Fibroblast of skin of left quadriceps (primary cell): ENCODE measurements around the gene IL3RA.
"Not testable (repeated sequence)": the region's sequence is repeated elsewhere in the genome, so short reads cannot be mapped to it uniquely, and the experiment has no call there.

Experiments
- DNase-seq, 2 experiments: peaks; one replicate each; pipeline ENCODE4 v3.0.0-alpha.2; 2013; ENCODE audit warnings: low read depth in 2 of 2

The IL3RA gene

DNA sequence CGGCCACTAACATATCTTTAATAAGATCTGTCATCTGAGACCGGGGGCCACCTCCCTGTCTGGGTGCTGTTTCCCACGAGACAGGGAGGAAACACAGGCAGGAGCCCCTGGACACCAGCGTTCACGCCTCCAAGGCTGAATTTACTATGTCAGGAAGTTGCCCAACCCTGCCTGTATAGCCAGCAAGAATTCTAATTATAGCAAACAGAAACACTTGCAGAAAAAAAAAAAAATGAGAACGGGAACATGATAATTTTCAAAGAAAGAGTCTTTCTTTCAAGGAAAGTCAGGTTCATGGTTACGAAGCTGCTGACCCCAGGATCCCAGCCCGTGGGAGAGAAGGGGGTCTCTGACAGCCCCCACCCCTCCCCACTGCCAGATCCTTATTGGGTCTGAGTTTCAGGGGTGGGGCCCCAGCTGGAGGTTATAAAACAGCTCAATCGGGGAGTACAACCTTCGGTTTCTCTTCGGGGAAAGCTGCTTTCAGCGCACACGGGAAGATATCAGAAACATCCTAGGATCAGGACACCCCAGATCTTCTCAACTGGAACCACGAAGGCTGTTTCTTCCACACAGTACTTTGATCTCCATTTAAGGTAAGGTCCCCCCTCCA is at the start of gene IL3RA:
Gene IL3RA, plus strand, starts transcription at position 455 of the 613 bp plus-strand sequence. CDS start 4,981 bp downstream, outside the sequence.
- no peak for DNase-seq

DNA sequence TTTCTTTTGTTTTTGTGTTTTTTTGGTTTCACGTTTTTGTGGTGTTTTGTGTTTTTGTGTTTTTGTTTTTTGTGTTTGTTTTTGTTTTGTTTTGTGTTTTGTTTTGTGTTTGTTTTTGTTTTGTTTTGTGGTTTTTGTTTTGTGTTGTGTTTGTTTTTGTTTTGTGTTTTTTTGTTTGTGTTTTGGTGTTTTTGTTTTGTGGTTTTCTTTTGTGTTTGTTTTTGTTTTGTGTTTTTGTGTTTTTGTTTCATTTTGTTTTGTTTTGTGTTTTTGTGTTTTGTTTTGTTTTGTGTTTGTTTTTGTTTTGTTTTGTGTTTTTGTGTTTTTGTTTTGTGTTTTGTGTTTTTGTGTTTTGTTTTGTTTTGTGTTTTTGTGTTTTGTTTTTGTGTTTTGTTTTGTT is 47.0 kb upstream of the IL3RA start:
- no peak for DNase-seq

DNA sequence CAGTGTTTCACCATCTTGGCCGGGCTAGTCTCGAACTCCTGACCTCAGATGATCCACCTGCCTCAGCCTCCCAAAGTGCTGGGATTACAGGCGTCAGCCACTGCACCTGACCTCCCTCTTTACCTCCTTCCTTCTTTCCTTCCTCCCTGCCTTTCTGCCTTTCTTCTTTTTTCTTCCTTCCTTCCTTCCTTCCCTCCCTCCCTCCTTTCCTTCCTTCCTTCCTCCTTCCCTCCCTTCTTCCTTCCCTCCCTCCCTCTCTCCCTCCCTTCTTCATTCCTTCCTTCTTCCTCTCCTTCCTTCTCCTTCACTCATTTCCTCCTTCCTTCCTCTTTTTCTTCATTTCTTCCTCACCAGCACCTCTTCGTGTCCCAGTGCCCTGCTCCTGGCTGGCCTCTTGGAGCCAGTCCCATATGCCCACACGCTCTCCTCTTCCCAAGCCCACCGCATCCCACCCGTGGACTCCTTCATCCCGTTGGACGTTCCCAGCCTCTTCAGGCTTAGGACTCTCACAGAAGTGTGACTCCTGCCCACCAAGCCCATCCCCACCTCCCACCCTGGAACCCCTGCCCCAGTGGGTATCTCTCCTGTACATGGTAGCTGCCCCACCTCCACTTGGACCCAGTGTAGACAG is 45.4 kb upstream of the IL3RA start:
- no peak for DNase-seq

DNA sequence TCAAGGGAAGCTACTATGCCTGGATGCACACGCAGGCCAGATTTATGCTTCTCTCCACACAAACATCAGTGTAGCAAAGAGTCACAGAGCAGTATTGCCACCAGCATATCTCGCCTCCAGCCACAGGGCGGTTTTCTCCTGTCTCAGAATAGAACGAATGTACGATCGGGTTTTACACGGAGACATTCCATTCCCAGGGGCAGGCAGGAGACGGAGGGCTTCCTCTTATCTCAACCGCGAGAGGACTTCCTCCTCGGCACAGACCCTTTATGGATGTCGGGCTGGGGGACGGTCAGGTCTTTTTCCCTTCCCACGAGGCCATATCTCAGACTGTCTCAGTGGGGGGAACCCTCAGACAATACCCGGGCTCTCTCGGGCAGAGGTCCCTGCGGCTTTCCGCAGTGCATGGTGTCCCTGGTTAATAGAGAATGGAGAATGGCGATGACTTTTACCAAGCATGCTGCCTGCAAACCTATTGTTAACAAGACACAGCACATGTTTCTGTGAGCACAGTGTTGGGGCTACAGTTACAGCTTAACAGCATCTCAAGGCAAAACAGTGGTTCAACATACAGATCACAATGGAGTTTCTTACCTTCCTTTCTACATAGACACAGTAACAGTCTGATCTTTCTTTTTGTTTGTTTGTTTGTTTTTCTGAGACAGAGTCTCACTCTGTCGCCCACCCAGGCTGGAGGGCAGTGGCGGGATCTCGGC is 43.9 kb upstream of the IL3RA start:
- no peak for DNase-seq

DNA sequence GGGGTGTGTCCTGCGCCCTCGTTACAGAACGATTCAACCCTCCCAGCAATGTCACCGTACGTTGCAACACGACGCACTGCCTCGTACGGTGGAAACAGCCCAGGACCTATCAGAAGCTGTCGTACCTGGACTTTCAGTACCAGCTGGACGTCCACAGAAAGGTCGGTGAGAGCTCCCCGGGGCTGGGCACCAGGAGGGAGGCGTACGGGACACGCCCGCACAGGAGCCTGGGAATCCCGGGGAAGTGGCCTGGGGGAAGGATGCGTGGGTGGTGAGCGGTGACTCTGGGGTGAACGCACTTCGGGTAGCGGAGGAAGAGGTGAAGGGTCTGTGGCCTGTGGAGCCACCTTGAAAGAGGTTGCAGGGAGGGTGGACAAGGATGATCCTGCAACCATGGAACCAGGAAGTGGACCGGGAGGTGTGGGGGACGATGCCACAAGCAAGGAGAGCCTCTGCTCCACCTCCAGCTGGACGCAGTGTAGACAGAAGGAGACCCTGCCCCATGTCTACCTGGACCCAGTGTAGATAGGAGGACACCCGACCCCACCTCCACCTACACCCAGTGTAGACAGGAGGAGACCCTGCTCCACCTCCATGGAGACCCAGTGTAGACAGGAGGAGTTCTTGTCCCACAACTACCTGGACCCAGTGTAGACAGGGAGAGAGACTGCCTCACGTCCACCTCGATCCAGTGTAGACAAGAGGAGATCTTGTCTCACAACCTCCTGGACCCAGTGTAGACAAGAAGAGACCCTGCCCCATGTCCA is 42.1 kb upstream of the IL3RA start:
- no peak for DNase-seq

DNA sequence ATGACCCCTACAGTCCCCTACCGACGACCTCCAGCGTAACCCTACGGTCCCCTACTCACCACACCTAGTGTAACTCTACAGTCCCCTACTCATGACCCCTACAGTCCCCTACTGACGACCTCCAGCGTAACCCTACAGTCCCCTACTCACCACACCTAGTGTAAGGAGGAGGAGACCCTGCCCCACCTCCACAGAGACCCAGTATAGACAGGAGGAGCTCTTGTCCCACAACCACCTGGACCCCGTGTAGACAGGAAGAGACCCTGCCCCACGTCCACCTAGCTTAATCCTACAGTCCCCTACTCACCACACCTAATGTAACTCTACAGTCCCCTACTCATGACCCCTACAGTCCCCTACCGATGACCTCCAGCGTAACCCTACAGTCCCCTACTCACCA is 41.0 kb upstream of the IL3RA start:
- DNase-seq, result no peak

DNA sequence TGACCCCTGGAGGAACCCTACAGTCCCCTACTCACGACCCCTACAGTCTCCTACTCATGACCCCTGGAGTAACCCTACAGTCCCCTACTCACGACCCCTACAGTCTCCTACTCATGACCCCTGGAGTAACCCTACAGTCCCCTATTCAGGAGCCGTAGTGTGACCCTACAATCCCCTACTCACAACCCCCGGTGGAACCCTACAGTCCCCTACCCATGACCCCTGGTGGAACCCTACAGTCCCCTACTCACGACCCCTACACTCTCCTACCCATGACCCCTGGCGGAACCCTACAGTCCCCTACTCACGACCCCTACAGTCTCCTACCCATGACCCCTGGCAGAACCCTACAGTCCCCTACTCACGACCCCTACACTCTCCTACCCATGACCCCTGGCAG is 39.0 kb upstream of the IL3RA start:
- not testable (repeated sequence) for DNase-seq

DNA sequence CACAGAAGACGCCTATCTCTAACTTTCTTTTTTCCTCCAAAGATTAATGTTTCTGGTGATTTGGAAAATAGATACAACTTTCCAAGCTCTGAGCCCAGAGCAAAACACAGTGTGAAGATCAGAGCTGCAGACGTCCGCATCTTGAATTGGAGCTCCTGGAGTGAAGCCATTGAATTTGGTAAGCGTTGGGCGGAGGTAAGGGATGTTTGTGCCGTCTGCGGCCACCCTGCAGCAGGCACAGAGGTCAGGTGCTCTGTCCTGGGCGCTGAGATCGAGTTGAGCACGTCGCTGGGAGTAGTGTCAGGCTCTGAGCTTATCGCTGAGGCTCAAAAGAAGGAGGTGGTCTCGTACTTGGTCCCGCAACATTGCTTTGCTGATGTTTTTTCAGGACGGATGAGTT is 36.1 kb upstream of the IL3RA start:
- DNase-seq, result no peak

DNA sequence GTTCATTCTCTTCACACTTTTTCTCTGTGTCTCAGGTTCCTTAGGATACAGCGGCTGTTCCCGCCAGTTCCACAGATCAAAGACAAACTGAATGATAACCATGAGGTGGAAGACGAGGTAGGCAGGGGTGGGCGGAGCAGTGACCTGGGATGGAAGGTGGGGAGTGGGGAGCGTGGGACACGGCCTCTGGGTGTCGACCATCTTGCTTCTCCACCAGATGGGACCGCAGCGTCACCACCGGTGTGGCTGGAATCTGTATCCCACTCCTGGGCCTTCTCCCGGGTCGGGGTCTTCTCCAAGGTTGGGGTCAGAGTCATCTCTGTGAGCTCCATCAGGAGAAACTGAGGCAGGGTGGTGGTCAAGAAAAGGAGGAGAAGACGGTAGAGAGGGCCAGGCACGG is 31.2 kb upstream of the IL3RA start:
- DNase-seq, result no peak

DNA sequence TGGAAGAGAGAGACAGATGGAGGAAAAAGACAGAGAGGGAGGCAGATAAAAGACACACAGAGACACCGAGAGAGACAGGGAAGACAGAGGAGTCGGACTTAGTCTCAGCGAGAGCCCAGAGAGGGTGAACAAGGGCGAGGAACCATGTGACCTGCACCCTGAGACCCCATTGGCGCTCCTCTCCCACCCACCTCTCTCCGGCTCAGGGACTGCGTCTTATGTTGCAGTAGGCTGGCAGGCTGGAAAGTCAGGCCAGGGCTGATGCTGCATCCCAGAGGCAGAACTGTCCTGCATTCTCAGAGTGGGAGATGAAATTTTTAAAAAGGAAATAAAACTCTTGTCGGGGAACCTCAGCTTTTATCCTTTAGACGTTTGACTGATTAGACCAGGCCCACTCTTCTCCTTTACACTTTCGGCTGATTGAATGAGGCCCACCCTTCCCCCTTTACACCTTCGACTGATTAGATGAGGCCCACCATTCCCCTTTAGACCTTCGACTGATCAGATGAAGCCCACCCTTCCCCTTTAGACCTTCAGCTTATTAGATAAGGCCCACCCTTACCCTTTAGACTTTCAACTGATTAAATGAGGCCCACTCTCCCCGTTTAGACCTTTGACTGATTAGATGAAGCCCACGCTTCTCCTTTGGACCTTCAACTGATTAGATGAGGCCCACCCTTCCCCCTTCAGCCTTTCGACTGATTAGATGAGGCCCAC is 29.5 kb upstream of the IL3RA start:
- DNase-seq, result no peak

DNA sequence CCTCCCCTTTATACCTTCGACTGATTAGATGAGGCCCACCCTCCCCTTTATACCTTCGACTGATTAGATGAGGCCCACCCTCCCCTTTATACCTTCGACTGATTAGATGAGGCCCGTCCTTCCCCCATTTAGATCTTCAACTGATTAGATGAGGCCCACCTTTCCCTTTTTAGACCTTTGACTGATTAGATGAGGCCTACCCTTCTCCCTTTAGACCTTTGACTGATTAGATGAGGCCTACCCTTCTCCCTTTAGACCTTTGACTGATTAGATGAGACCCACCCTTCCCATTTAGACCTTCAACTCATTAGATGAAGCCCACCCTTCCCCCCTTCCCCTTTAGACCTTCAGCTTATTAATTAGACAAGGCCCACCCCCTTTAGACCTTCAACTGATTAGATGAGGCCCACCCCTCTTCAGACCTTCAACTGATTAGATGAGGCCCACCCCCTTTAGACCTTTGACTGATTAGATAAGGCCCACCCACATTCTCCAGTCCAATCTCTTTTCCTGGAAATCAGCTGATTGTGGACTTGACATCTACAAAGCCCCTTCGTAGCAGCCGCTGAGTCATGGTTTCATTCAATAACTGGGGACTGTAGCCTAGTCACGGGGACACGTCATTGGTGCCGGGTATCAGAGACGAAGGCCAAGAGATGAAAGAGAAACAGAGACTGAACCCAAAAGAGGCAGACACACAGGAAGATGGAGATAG is 28.8 kb upstream of the IL3RA start:
- DNase-seq, result no peak

DNA sequence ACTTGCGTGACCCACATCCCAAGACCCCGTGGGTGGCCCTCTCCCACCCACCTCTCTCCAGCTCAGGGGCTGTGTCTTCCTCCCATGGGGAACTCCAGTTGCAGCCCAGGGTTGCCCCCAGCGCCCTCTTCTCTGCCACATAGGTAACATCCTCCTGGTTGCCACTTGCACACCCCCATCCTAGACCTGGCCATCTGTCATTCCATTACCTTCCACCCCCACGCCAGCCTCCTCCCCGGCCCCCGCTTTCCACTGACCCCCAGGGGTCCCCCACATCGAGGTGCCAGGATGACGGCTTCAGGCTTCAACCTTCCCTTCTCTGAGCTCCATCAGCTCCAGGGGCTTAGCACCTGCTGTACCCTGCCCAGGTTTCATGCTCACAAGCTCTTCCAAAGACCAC is 28.1 kb upstream of the IL3RA start:
- DNase-seq, result no peak

DNA sequence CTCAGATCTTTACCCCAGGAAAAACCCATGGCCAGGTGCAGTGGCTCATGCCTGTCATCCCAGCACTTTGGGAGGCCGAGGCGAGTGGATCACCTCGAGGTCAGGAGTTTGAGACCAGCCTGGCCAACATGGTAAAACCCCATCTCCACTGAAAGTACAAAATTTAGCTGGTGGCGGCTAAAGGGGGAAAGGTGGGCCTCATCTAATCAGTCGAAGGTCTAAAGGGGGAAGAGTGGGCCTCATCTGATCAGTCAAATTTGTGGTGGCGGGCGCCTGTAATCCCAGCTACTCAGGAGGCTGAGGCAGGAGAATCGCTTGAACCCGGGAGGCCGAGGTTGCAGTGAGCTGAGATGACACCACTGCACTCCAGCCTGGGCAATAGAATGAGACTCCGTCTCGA is 27.7 kb upstream of the IL3RA start:
- not testable (repeated sequence) for DNase-seq

DNA sequence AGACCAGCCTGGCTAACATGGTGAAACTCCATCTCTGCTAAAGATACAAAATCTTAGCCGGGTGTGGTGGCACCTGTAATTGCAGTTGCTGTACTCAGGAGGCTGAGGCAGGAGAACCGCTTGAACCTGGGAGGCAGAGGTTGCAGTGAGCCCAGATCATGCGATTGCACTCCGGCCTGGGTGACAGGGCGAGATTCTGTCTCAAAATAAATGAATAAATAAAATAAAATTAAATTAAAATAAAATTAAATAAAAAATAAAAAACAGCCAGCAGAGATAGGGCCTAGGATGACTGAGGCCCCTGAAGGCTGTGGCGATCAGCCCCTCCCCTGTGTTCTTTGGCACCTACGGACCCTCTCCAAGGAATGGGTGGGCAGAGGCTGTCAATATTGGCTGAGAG is 22.8 kb upstream of the IL3RA start:
- DNase-seq, result no peak

DNA sequence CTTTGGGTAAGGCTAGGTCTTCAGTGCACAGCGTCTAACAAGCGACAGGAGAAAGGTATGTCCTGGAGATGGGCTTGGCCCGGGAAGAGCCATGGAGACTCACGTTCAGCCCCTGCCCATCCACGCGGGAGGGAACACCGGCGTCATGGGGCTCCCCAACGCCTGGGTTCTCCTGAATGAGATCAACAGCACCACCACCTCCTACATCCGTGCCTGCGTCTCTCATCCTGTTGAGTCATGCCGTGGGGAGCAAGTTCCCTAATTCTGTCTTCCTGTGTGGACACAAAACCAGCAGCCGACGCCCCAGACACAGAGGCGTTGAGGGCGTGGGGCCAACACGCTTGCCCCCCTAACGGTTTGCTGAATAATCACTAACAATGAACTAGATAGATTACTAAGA is 20.1 kb upstream of the IL3RA start:
- no peak for DNase-seq

DNA sequence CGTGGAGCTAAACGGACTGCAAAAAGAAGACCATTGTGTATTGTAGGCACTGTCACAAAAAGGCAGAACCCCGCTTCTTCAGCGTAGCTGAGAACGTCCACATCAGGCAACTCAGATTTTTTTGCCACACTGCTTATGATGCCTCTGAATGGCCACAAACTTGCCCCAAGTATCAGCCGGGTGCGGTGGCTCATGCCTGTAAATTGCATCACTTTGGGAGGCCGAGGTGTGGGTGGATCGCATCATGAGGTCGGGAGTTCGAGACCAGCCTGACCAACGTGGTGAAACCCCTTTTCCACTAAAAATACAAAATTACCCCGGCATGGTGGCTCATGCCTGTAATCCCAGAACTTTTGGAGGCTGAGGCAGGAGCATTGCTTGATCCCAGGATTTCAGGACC is 14.9 kb upstream of the IL3RA start:
- DNase-seq, result no peak

DNA sequence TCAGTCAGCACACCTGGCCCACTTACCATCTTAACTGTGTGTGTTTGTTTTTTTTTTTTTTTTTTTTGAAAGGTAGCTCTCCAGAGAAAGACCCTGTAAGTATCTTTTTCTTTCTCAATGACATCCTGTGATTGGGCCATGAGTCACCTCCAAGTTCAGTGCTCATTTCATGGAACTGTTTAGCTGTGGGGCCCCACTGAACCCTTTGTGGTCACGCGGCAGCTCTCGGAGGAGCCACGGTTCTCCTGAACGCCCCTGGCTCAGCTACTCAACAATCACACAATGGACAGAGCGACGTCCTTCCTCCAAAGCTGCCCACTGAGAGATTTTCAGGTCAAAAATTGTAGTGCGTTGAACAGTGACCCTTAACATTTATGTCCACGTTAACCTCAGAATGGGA is 14.2 kb upstream of the IL3RA start:
- DNase-seq, result no peak

DNA sequence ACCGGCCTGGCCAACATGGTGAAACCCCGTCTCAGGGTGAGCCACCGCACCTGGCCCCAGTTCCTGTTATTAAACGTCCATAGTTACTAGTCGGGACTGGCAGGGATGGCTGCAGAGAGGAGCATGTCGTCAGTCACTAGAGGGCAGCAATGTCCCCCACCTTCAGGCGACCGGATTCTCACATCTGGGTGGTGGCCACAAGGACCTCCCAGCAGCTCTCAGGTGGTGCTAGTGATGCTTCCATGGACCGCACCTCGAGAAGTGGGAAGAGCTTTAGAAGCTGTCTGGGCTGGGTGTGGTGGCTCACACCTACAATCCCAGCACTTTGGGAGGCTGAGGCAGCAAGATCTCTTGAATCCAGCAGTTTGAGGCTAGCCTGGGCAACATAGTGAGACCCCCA is 13.3 kb upstream of the IL3RA start:
- no peak for DNase-seq

DNA sequence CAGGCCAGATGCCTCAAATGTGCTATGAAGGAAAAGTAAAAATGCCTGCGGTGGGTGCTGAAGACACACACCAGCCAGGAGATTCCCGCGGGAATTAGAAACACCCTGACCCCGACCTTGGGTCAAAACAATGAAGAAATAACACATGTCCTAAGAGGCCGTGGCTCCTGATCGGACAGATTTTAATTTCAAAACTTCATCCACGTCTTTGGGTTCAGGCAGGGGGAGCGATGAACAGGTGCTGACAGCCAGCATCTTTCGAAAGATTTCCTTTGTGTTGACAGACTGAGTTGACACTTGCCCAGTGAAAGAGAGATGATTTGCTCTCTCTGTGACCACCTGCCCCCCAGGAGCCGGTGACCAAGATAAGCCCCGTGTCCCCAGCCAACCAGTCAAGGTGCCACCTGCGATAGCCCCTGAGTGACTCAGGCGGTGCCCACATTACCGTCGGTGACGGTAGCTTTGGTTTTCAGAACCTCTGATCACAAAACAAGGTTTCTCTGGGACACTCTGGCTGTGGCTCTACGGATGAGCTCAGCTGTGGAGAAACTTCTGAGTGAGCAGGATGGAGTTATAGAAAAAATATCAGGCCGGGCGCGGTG is 11.0 kb upstream of the IL3RA start:
- no peak for DNase-seq

DNA sequence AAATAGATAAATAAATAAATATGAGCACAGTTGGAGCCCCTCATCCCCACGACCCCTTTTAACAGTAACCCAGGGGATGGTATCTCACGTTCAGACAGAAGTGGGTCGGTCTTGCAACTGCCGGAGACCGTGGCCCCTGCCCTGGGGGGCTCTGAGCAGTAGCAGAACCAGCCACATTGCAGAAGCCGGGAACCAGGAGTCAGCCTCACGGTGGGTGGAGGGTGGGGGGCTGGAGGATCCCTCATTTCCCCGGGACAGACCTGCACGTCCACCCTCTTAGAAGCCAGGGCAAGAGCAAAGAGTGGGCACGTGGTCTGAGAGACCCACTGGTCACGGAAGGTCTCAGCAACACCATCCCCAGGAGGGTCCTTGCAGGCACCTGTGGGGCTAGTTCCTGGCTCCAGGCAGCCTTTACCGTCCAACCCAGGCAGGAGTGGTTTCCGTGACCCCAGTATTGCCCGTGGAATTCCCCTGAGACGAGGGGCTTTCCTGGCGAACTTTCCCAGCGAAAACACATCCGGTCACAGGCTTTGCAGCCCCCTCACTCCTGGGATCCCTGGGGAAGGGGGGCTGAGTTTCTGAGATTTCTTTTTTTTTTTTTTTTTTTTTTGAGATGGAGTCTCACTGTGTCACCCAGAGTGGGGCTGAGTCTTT is 8.8 kb upstream of the IL3RA start:
- no peak for DNase-seq
